ENCODE data around the gene KLRF2.

DNA sequence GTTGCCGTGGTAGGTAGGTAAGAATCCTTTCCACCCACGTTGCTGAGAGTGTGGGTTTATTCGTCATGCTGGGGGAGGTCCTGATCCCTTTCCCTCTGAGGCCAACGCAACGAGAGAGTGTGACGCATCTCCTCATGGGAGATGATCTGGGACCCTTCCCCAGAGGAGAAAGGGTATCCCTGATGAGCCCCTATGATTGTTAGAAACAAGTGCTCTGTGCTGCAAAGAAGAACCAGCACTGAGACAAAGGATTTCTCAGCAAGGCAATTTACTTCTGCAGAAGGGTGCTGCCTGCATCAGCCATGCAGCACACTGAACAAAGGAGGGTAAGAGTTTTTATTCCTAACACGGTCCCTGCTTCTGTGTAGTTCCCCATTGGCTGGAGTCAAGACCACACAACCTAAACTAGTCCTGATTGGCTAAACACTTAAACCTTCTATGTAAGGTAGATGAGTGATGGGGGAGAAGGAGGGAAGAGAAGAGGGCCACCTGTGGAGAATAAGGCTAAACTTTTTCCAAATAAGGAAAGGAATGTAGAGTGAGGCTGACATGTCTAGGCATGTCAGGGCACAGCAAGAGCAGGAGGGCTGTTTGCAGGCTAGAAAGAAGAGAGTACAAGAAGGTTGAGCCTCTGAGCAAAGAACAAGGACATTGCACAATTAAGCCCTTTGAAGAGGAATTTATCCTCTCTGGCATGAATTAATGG lies 29.6 kb downstream of the KLRF2 start:
- no peak for TF ChIP-seq POLR2AphosphoS5 (IDR thresholded peaks at IDR 0.05; ENCODE audit: low read depth, low read length)
- TF ChIP-seq, protein P1, sequence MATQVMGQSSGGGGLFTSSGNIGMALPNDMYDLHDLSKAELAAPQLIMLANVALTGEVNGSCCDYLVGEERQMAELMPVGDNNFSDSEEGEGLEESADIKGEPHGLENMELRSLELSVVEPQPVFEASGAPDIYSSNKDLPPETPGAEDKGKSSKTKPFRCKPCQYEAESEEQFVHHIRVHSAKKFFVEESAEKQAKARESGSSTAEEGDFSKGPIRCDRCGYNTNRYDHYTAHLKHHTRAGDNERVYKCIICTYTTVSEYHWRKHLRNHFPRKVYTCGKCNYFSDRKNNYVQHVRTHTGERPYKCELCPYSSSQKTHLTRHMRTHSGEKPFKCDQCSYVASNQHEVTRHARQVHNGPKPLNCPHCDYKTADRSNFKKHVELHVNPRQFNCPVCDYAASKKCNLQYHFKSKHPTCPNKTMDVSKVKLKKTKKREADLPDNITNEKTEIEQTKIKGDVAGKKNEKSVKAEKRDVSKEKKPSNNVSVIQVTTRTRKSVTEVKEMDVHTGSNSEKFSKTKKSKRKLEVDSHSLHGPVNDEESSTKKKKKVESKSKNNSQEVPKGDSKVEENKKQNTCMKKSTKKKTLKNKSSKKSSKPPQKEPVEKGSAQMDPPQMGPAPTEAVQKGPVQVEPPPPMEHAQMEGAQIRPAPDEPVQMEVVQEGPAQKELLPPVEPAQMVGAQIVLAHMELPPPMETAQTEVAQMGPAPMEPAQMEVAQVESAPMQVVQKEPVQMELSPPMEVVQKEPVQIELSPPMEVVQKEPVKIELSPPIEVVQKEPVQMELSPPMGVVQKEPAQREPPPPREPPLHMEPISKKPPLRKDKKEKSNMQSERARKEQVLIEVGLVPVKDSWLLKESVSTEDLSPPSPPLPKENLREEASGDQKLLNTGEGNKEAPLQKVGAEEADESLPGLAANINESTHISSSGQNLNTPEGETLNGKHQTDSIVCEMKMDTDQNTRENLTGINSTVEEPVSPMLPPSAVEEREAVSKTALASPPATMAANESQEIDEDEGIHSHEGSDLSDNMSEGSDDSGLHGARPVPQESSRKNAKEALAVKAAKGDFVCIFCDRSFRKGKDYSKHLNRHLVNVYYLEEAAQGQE (IDR thresholded peaks at IDR 0.05; ENCODE audit: insufficient read depth in 1 of 2, low read depth in 2 of 2, low read length in 2 of 2), result no peak

Data from PFSK-1 (cell line).